Measurements from ENCODE around the gene TMEM176B.

Gene TMEM176B

GRCh38 chr7:150799741-150800580 lies at the start of gene TMEM176B:
Gene TMEM176B (minus strand): TSS chr7:150800364. CDS start chr7:150796569, 3,795 bp downstream.
- no peak for DNase-seq (ENCODE audit: low spot score)

- no peak for DNase-seq (ENCODE audit: low spot score)
Measured at GRCh38 chr7:150849204-150849775, 49.1 kb upstream of the TMEM176B start.

GRCh38 chr7:150848561-150849115 lies 48.5 kb upstream of the TMEM176B start:
- no peak for DNase-seq (ENCODE audit: low spot score)

- DNase-seq (ENCODE audit: low spot score), result no peak
Measured at GRCh38 chr7:150848111-150848510, 47.9 kb upstream of the TMEM176B start.

- DNase-seq (ENCODE audit: low spot score), result no peak
Measured at GRCh38 chr7:150847536-150847935, 47.4 kb upstream of the TMEM176B start.

GRCh38 chr7:150846291-150847115 lies 46.3 kb upstream of the TMEM176B start:
- no peak for DNase-seq (ENCODE audit: low spot score)

- no peak for DNase-seq (ENCODE audit: low spot score)
Measured at GRCh38 chr7:150845421-150845861, 45.3 kb upstream of the TMEM176B start.

GRCh38 chr7:150842716-150843115 lies 42.6 kb upstream of the TMEM176B start:
- no peak for DNase-seq (ENCODE audit: low spot score)

GRCh38 chr7:150842018-150842417 lies 41.9 kb upstream of the TMEM176B start:
- no peak for DNase-seq (ENCODE audit: low spot score)

- DNase-seq (ENCODE audit: low spot score), result no peak
Measured at GRCh38 chr7:150838965-150839650, 38.9 kb upstream of the TMEM176B start.

- DNase-seq (ENCODE audit: low spot score), result no peak
Measured at GRCh38 chr7:150835702-150836280, 35.6 kb upstream of the TMEM176B start.

- DNase-seq (ENCODE audit: low spot score), result no peak
Measured at GRCh38 chr7:150835019-150835418, 34.9 kb upstream of the TMEM176B start.

- no peak for DNase-seq (ENCODE audit: low spot score)
Measured at GRCh38 chr7:150831851-150832250, 31.7 kb upstream of the TMEM176B start.

- no peak for DNase-seq (ENCODE audit: low spot score)
Measured at GRCh38 chr7:150830937-150831336, 30.8 kb upstream of the TMEM176B start.

GRCh38 chr7:150829426-150829825 lies 29.3 kb upstream of the TMEM176B start:
- no peak for DNase-seq (ENCODE audit: low spot score)

- no peak for DNase-seq (ENCODE audit: low spot score)
Measured at GRCh38 chr7:150828384-150828783, 28.2 kb upstream of the TMEM176B start.

- DNase-seq (ENCODE audit: low spot score), result no peak
Measured at GRCh38 chr7:150826061-150826849, 26.1 kb upstream of the TMEM176B start.

GRCh38 chr7:150824379-150825177 lies 24.4 kb upstream of the TMEM176B start:
- no peak for DNase-seq (ENCODE audit: low spot score)

GRCh38 chr7:150823484-150824126 lies 23.4 kb upstream of the TMEM176B start:
- no peak for DNase-seq (ENCODE audit: low spot score)

Measured in kidney capillary endothelial cell (primary cell).